Smooth muscle cell (in vitro differentiated cells): Measurements from ENCODE around the gene ABHD6. TPM values are rescaled to one million over a fixed set of nuclear protein-coding genes. Genes with fewer than 3 reads are reported as not detected.

ENCODE experiments used
- DNase-seq: peaks from one replicate; lab custom pipeline; 2025; ENCODE audit not compliant: unreplicated experiment; lab: John Stamatoyannopoulos, UW
- H2AFZ ChIP-seq: fragments of 200-600 bp; sonication (generic); 2 replicates; pipeline ENCODE4 v1.6.0; 2016; ENCODE audit warnings: antibody characterized with exemption, low read depth, mild to moderate bottlenecking
- H3F3A ChIP-seq: fragments of 200-600 bp; sonication (generic); 2 replicates; pipeline ENCODE4 v1.6.0; 2017; ENCODE audit warnings: antibody characterized with exemption, low read depth
- H3K27ac ChIP-seq: fragments of 200-600 bp; sonication (generic); 2 replicates; pipeline ENCODE4 v1.5.1; 2016; ENCODE audit warnings: low read depth, mild to moderate bottlenecking
- H3K27me3 ChIP-seq: fragments of 200-600 bp; sonication (generic); 2 replicates; pipeline ENCODE4 v1.6.1; 2016; ENCODE audit warnings: low read depth, mild to moderate bottlenecking
- H3K36me3 ChIP-seq: fragments of 200-600 bp; sonication (generic); 2 replicates; pipeline ENCODE4 v1.5.1; 2016; ENCODE audit warnings: low read depth
- H3K4me1 ChIP-seq: fragments of 200-600 bp; sonication (generic); 2 replicates; pipeline ENCODE4 v1.5.1; 2016; ENCODE audit warnings: low read depth
- H3K4me2 ChIP-seq: fragments of 200-600 bp; sonication (generic); 2 replicates; pipeline ENCODE4 v1.6.0; 2016; ENCODE audit warnings: mild to moderate bottlenecking
- H3K4me3 ChIP-seq: fragments of 200-600 bp; sonication (generic); 2 replicates; pipeline ENCODE4 v1.5.1; 2016; ENCODE audit warnings: mild to moderate bottlenecking
- H3K79me2 ChIP-seq: fragments of 200-600 bp; sonication (generic); 2 replicates; pipeline ENCODE4 v1.6.0; 2016; ENCODE audit warnings: low read depth, mild to moderate bottlenecking
- H3K9ac ChIP-seq: fragments of 200-600 bp; sonication (generic); 2 replicates; pipeline ENCODE4 v1.6.0; 2016; ENCODE audit warnings: low read depth
- H3K9me3 ChIP-seq: fragments of 200-600 bp; sonication (generic); replicated peaks from 2 replicates; pipeline ENCODE4 v1.5.1; 2016; ENCODE audit warnings: low read depth
- H4K20me1 ChIP-seq: fragments of 200-600 bp; sonication (generic); 2 replicates; pipeline ENCODE4 v1.6.0; 2016; ENCODE audit warnings: low read depth
- WGBS: methylation state at CpG from one replicate; pipeline ENCODE4 v1.1.7; 2016; ENCODE audit warnings: low lambda C conversion rate; 5-methylcytosine and 5-hydroxymethylcytosine counted together
- polyA plus RNA-seq: library from polyadenylated mRNA; unstranded; fragments of >200 nt; fragmentation: Nextera tagmentation; extraction: Ambion mirVana; gene quantifications from 2 replicates; pipeline ENCODE4 v1.2.1, GENCODE V29; 2016
- total RNA-seq: library from RNA; depleted of rRNA; stranded (reverse); fragments of >200 nt; gene quantifications from 2 replicates; pipeline ENCODE4 v1.2.3, GENCODE V29; 2014
- TF ChIP-seq, protein P1 (sequence below): fragments of 200-600 bp; sonication (generic); IDR thresholded peaks from 2 replicates; pipeline ENCODE4 v1.5.1; 2017; ENCODE audit warnings: borderline replicate concordance, mild to moderate bottlenecking, antibody characterized with exemption; ENCODE audit not compliant: insufficient read depth, poor library complexity, severe bottlenecking

ABHD6 gene
- total and polyA plus RNA-seq, 2 experiments from 2014 or later = 3.9 to 7.1 TPM

DNA sequence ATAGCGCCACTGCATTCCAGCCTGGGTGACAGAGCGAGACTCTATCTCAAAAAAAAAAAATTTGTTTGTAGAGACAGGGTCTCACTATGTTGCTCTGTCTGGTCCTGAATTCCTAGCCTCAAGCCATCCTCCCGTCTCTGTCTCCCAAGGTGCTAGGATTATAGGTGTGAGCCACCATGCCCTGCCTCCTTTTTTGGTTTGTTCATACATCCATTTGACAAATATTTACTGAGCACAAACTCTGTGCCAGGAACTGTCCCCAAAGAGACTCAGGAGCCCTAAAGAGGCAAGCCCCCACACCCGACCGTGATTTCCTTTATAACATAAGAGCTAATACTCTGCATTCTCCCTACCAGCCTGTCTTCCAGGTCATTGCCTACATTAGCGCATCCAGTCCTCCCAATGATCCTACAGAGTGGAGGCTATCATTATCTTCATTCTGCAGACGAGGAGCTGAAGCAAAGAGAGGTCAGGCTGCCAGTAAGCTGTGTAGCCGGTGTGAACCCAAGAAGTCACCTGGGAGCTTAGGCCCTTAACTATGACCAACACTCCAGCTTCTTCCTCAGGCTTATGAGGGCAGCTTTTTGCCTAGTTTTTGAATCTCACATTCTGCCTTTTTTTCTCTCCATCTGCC lies 88.8 kb downstream of the ABHD6 start:
- Histone ChIP-seq H3K4me1 (peaks cover 6% of the 10 kb centered on the region), H3K9ac (no peak overlapping the region), H3K79me2 (no peaks in the 10 kb centered on the region), H2AFZ (no peak overlapping the region), H3K36me3 (no peaks in the 10 kb centered on the region), H3K27me3 (no peaks in the 10 kb centered on the region), H3F3A (no peaks in the 10 kb centered on the region), H3K4me2 (no peak overlapping the region), H3K27ac (no peak overlapping the region), H3K9me3 (no peaks in the 10 kb centered on the region), H3K4me3 (no peak overlapping the region), H4K20me1 (peaks cover 1% of the 10 kb centered on the region)
- TF ChIP-seq, protein P1, sequence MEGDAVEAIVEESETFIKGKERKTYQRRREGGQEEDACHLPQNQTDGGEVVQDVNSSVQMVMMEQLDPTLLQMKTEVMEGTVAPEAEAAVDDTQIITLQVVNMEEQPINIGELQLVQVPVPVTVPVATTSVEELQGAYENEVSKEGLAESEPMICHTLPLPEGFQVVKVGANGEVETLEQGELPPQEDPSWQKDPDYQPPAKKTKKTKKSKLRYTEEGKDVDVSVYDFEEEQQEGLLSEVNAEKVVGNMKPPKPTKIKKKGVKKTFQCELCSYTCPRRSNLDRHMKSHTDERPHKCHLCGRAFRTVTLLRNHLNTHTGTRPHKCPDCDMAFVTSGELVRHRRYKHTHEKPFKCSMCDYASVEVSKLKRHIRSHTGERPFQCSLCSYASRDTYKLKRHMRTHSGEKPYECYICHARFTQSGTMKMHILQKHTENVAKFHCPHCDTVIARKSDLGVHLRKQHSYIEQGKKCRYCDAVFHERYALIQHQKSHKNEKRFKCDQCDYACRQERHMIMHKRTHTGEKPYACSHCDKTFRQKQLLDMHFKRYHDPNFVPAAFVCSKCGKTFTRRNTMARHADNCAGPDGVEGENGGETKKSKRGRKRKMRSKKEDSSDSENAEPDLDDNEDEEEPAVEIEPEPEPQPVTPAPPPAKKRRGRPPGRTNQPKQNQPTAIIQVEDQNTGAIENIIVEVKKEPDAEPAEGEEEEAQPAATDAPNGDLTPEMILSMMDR = no peak
- 93% methylated on average over 8 of the region's 8 CpGs for WGBS
- DNase-seq = no peak

DNA sequence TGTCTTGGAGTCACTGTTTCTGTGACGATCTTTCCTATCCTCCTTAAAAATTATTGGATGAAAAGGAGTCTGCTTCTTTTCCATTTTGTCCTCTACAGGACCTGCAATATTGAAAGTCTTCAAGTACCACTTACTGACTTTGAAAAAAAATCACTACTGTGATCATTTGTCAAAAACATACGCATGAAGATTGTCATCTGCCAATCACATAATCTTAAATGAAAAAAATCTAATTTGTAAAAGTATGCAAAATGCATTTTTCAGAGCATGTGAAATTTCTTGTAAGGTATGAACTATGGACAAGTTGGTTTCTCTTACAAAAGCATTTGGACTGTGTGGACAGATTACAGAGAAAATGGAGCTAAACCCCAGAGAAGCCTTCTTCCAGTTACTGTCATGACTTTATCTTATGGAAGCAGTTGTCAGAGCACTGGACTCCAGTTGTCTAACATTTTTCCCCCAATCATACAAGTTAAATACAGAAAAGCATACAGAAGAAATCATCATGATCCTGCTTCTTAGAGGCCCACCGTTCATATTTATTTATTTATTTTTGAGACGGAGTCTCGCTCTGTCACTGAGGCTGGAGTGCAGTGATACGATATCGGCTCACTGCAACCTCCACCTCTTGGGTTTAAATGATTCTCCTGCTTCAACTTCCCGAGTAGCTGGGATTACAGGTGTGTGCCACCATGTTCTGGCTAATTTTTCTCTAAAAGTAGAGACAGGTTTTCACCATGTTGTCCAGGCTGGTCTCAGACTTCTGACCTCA lies 91.7 kb downstream of the ABHD6 start:
- Histone ChIP-seq H3K27ac (no peak overlapping the region), H3K4me3 (no peak overlapping the region), H3K79me2 (peaks cover 12% of the 10 kb centered on the region), H3K9me3 (no peaks in the 10 kb centered on the region), H3F3A (no peaks in the 10 kb centered on the region), H4K20me1 (no peaks in the 10 kb centered on the region), H3K4me1 (peaks cover 18% of the 10 kb centered on the region), H3K4me2 (no peak overlapping the region), H2AFZ (no peak overlapping the region), H3K9ac (no peak overlapping the region), H3K27me3 (no peaks in the 10 kb centered on the region), H3K36me3 (no peaks in the 10 kb centered on the region)
- DNase-seq = no peak
- TF ChIP-seq, protein P1 = no peak
- 92% methylated on average over 8 of the region's 8 CpGs for WGBS

DNA sequence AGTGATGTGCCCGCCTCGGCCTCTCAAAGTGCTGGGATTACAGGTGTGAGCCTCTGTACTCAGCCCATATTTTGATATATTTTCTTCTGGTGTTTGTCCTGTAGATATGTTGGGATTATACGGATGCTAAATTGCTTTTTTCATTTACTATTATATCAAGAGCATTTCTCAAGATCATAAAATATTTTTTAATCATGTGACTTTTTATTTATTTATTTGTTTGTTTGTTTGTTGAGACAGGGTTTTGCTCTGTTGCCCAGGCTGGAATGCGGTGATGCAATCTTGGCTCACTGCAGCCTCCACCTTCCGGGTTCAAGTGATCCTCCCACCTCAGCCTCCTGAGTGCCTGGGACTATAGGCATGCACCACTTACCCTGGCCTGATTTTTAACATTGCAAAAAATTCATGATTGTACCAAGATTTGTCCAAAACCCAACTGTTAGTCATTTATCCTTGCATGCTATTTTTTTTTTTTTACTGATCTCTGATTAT lies 92.4 kb downstream of the ABHD6 start:
- no peaks in the 10 kb centered on the region for H4K20me1 ChIP-seq
- peaks cover 21% of the 10 kb centered on the region for H3K4me1 ChIP-seq
- H3K27me3 ChIP-seq = no peaks in the 10 kb centered on the region
- H3K79me2 ChIP-seq = peaks cover 14% of the 10 kb centered on the region
- WGBS = 98% methylated on average over 5 of the region's 5 CpGs
- H3K27ac ChIP-seq = no peak overlapping the region
- TF ChIP-seq, protein P1 = no peak
- no peaks in the 10 kb centered on the region for H3K9me3 ChIP-seq
- H2AFZ ChIP-seq = no peak overlapping the region
- DNase-seq = no peak
- H3K4me2 ChIP-seq = no peak overlapping the region
- H3K36me3 ChIP-seq = no peaks in the 10 kb centered on the region
- H3K4me3 ChIP-seq = no peak overlapping the region
- H3K9ac ChIP-seq = no peak overlapping the region
- H3F3A ChIP-seq = no peaks in the 10 kb centered on the region
